GM18951 (cell line): ENCODE measurements around the gene AAK1.
"Not testable (repeated sequence)": the region's sequence is repeated elsewhere in the genome, so short reads cannot be mapped to it uniquely, and the experiment has no call there.

ENCODE experiments used
- POLR2A ChIP-seq: IDR thresholded peaks from 4 replicates; pipeline ENCODE4 v1.6.1; 2011; ENCODE audit warnings: mild to moderate bottlenecking; ENCODE audit not compliant: insufficient read length, insufficient read depth; ENCODE audit errors: extremely low read depth
- in situ Hi-C: fragments of 300-500 bp; cut with MboI; formaldehyde crosslinking; loops from one replicate; pipeline ENCODE4 v1.12.0; 2022; ENCODE audit warnings: low sequenced_read_pairs, mixed read lengths, inconsistent platforms; ENCODE audit not compliant: unreplicated experiment

AAK1 gene

DNA sequence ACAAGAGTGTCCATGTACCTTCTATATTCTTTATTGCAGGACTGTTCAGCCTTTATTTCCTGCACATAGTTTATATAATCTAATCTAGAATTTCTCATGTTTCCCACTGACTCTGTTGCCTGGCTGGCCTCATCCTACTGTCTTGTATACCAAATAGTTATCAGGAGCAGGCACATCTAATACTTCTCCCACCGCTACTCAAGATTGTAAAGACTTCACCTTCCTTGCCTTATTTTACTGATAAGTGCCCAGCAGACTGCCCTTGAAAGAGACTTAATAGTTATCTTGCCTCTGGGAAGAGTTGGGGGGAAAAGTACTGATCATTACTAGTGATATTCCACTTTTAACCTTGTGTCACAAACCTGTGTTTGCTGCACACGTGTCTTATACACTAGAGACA, 26.1 kb upstream of the AAK1 start:
- no peak for TF ChIP-seq POLR2A
- in situ Hi-C loops: no loop called here

DNA sequence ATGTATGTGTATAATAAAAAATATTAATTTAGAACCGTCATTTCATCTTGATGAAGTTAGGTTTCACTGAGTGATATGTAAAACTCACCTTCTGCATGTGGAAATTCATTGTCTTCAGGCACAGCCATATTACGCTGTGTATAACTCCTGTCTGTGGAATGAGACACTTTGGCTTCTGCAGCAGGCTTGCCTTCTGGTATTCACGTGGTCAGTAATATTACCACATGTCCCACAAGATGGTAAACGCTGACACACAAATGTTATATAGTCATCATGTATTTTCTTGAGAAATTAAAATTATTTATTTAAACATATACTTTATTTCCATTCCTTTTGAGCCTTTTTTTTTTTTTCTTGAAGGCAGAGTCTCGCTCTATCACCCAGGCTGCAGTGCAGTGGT, 25.1 kb upstream of the AAK1 start:
- in situ Hi-C loops: no loop called here
- no peak for TF ChIP-seq POLR2A

GRCh38 chr2:69667805-69668382, 24.4 kb upstream of the AAK1 start:
- in situ Hi-C loops: no loop called here
- TF ChIP-seq POLR2A: no peak

- in situ Hi-C loops: no loop called here
Observed at GRCh38 chr2:69665152-69665551, 21.6 kb upstream of the AAK1 start.

GRCh38 chr2:69663860-69664259, 20.3 kb upstream of the AAK1 start:
- in situ Hi-C loops: no loop called here
- no peak for TF ChIP-seq POLR2A

More at GRCh38 chr2:69665152-69665551, 21.6 kb upstream of the AAK1 start:
- TF ChIP-seq POLR2A: no peak

GRCh38 chr2:69662547-69662946, 19.0 kb upstream of the AAK1 start:
- in situ Hi-C loops: not testable (repeated sequence)

- TF ChIP-seq POLR2A: no peak
- in situ Hi-C loops: no loop called here
Observed at GRCh38 chr2:69660637-69661036, 17.1 kb upstream of the AAK1 start.

GRCh38 chr2:69659941-69660483, 16.5 kb upstream of the AAK1 start:
- in situ Hi-C loops: no loop called here
- TF ChIP-seq POLR2A: no peak

- TF ChIP-seq POLR2A: no peak
- in situ Hi-C loops: no loop called here
Observed at GRCh38 chr2:69659349-69659748, 15.8 kb upstream of the AAK1 start.

GRCh38 chr2:69652206-69652605, 8.7 kb upstream of the AAK1 start:
- in situ Hi-C loops: no loop called here
- no peak for TF ChIP-seq POLR2A

DNA sequence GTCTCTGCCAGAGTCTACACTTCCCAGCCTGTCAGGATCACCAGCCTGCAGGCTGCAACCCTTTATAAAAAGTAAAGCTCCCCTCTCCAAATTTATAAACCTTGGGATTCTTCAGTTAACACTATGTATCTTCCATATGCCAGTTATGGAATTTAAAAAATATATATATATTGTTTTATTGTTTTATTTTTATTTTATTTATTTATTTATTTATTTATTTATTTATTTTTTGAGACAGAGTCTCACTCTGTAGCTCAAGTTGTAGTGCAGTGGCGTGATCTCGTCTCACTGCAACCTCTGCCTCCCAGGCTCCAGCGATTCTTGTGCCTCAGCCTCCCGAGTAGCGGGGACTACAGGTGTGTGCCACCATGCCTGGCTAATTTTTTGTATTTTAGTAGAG, 3.7 kb upstream of the AAK1 start:
- in situ Hi-C loops: not testable (repeated sequence)

- in situ Hi-C loops: no loop called here
- no peak for TF ChIP-seq POLR2A
Observed at GRCh38 chr2:69646714-69647113, 3.2 kb upstream of the AAK1 start.

DNA sequence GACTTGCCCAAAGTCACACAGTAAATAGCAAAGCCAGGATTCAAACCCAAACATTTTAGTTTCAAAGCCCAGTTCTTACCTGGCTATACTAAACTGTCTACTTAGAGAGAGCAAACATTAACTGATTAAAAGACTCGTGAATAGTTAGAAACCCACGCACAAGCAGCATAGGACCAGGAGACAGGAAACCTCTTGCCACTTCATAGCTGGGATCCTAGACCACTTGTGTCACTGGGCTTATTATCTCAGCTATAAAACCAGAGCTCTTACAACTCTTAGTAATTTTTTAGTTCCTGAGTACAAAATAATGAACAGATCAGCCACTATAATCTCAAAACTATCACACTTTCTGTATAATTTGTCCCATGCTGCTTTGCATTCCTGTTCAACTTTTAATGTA, 2.4 kb upstream of the AAK1 start:
- in situ Hi-C loops: no loop called here
- no peak for TF ChIP-seq POLR2A

DNA sequence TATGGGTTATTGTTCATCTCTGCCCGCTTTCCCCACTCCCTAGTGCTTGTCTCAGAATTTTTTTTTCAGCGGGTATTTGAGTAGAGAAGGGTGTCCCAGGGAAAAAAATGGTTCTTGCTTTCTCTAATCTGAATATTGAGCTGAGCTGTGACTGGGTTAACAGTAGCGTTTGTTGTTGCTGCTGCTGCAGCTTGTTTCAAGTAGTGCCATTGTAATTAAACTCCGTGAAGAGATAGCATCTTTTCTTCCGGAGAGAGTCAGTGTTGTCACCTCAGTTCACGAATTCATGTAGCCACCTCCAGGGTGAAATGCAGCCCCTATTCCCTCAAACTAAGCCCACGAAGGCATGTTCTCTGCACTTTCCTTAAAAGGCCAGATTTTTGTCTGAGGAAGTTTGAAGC, 1.5 kb upstream of the AAK1 start:
- TF ChIP-seq POLR2A: peak; percentile 26
- in situ Hi-C loops: no loop called here

- TF ChIP-seq POLR2A: no peak
- in situ Hi-C loops: no loop called here
Observed at GRCh38 chr2:69644506-69644979, 1.0 kb upstream of the AAK1 start.
